Measurements from ENCODE around the gene POGZ.

DNA sequence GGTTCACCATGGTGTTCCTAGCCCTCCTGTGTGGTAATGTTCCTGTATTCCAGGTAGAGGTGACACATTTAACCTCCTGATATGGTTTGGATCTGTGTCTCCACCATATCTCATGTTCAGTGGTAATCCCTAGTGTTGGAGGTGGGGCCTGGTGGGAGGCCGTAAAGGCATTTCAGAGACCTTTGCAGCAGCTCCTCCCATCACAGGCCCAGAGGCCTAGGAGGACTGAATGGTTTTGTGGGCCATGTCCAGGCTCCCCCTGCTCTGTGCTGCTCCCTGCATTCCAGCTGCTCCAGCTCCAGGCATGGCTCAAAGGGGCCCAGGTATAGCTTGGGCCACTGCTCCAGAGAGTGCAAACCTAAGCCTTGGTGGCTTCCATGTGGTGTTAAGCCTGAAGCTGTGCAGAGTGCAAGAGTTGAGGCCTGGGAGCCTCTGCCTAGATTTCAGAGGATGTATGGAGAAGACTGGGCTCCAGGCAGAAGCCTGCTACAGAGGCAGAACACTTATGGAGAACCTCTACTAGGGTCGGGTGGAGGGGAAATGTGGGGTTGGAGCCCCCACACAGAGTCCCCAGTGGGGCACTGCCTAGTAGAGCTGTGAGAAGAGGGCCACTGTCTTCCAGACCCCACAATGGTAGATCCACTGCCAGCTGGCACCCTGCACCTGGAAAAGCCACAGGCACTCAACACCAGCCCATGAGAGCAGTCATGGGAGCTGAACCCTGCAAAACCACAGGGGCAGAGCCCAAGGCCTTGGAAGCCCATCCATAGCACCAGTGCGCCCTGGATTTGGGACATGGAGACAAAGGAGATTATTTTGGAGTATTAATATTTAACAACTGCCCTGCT is 96.8 kb downstream of the POGZ start:
- TF ChIP-seq CTCF (IDR thresholded peaks at IDR 0.05) (no peak), POLR2A (IDR thresholded peaks at IDR 0.05) (no peak), EP300 (IDR thresholded peaks at IDR 0.05) (no peak), POLR2AphosphoS5 (IDR thresholded peaks at IDR 0.05) (no peak)

All from suprapubic skin (tissue), 4 donors.